ENCODE measurements around the gene SDK1. TPM values are rescaled to one million over a fixed set of nuclear protein-coding genes. Genes with fewer than 3 reads are reported as not detected.

Gene SDK1
- total and polyA plus RNA-seq, 2 experiments from 2014 or later = not detected

DNA sequence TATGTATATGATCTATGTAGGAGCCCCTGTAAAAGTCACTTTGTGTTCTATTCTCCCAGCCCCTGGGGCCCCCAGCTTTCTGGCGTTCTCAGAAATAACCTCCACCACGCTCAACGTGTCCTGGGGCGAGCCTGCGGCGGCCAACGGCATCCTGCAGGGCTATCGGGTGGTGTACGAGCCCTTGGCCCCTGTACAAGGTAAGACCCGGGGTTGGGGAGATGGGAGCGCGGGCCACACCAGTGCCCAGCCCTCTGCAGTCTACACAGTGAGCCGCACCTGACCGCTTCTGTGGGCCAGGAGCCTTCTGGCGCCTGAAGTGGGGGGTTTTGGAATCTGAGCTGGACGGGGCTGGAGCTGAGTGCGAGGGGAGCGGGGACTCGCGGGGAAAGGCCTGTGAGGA lies 908.9 kb downstream of the SDK1 start:
- Histone ChIP-seq H2AFZ (no peak overlapping the region), H4K20me1 (ENCODE audit: insufficient read depth) (no peaks in the 10 kb centered on the region), H3K27me3 (replicated peaks; ENCODE audit: insufficient read depth) (no peaks in the 10 kb centered on the region), H3K4me2 (ENCODE audit: unreplicated experiment) (no peak overlapping the region), H3K9ac (no peak overlapping the region), H3K36me3 (ENCODE audit: low read depth) (no peaks in the 10 kb centered on the region), H3K79me2 (ENCODE audit: insufficient read depth) (no peaks in the 10 kb centered on the region), H3K9me3 (ENCODE audit: low read depth) (no peaks in the 10 kb centered on the region), H3F3A (ENCODE audit: insufficient read depth) (no peaks in the 10 kb centered on the region), H3K4me1 (ENCODE audit: insufficient read depth) (no peaks in the 10 kb centered on the region), H3K27ac (no peak overlapping the region), H3K9me2 (ENCODE audit: insufficient read depth) (no peaks in the 10 kb centered on the region), H3K4me3 (no peak overlapping the region)
- no peak for DNase-seq
- in situ Hi-C loops (cut with MboI) = no loop called here
- TF ChIP-seq EZH2phosphoT487 (IDR thresholded peaks at IDR 0.05; ENCODE audit: insufficient read depth, low read depth) = no peak
- TF ChIP-seq EZH2 (IDR thresholded peaks at IDR 0.05; ENCODE audit: insufficient read depth, poor library complexity, severe bottlenecking) = no peak
- 70 to 77% methylated on average over 20 of the region's 20 CpGs for WGBS, 2 experiments (ENCODE audit: low coverage in 1 of 2, low lambda C conversion rate in 2 of 2, missing lambda C conversion rate in 2 of 2)

DNA sequence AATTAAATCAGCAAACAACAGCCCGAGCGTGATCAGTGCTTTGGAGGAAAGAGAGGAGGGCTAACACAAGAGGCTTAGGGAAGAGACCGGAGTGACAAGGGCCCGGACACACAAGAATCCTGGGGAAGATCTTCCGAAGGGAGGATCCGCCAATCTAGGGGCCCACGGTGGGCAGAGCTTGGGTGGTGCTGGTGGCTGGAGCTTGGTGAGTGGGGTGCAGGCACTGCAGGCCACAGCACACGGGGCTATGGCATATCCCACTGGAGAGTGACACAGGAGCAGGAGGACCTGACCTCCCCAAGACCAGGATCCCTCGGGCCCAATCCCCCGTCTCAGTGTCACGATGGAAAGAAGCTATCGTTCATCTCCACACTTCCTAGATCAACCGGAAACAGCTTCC lies 909.8 kb downstream of the SDK1 start:
- no peak for DNase-seq
- no peak overlapping the region for H3K4me2 ChIP-seq (ENCODE audit: unreplicated experiment)
- H3K9me3 ChIP-seq (ENCODE audit: low read depth) = no peaks in the 10 kb centered on the region
- no peaks in the 10 kb centered on the region for H3K36me3 ChIP-seq (ENCODE audit: low read depth)
- H4K20me1 ChIP-seq (ENCODE audit: insufficient read depth) = no peaks in the 10 kb centered on the region
- H3K4me3 ChIP-seq = no peak overlapping the region
- H3K27ac ChIP-seq = no peak overlapping the region
- no peaks in the 10 kb centered on the region for H3K4me1 ChIP-seq (ENCODE audit: insufficient read depth)
- H3K9ac ChIP-seq = no peak overlapping the region
- WGBS, 2 experiments (ENCODE audit: low coverage in 1 of 2, low lambda C conversion rate in 2 of 2, missing lambda C conversion rate in 2 of 2) = 60 to 62% methylated on average over 11 to 13 of the region's 13 CpGs
- no peaks in the 10 kb centered on the region for H3F3A ChIP-seq (ENCODE audit: insufficient read depth)
- H3K79me2 ChIP-seq (ENCODE audit: insufficient read depth) = no peaks in the 10 kb centered on the region
- no peak overlapping the region for H2AFZ ChIP-seq
- H3K27me3 ChIP-seq (replicated peaks; ENCODE audit: insufficient read depth) = no peaks in the 10 kb centered on the region
- TF ChIP-seq EZH2phosphoT487 (IDR thresholded peaks at IDR 0.05; ENCODE audit: insufficient read depth, low read depth) (no peak), EZH2 (IDR thresholded peaks at IDR 0.05; ENCODE audit: insufficient read depth, poor library complexity, severe bottlenecking) (no peak)
- H3K9me2 ChIP-seq (ENCODE audit: insufficient read depth) = no peaks in the 10 kb centered on the region
- in situ Hi-C loops (cut with MboI) = no loop called here

DNA sequence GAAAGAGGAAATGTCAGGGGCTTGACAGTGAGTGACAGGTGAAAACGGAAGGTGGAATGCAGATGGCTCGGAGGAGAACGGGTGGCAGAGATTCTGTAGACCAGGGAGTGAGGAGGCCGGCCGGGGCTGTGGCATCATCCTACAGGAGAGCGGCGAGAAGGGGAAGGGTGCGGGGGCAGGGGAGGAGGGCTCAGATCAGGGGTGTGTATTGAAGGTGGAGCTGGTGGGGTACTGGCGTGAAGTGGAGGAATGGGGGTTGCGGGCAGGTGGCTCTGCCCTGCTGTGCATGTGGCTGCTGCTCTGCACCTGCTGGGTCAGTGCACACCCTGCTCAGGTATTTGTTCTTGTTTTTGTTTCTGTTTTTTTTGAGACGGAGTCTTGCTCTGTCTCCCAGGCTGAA lies 910.2 kb downstream of the SDK1 start:
- no peaks in the 10 kb centered on the region for H3K9me3 ChIP-seq (ENCODE audit: low read depth)
- TF ChIP-seq EZH2 (IDR thresholded peaks at IDR 0.05; ENCODE audit: insufficient read depth, poor library complexity, severe bottlenecking) (no peak), EZH2phosphoT487 (IDR thresholded peaks at IDR 0.05; ENCODE audit: insufficient read depth, low read depth) (no peak)
- H3K9ac ChIP-seq = no peak overlapping the region
- H3K79me2 ChIP-seq (ENCODE audit: insufficient read depth) = no peaks in the 10 kb centered on the region
- no peak overlapping the region for H3K4me3 ChIP-seq
- 69 to 75% methylated on average over 9 to 11 of the region's 11 CpGs for WGBS, 2 experiments (ENCODE audit: low coverage in 1 of 2, low lambda C conversion rate in 2 of 2, missing lambda C conversion rate in 2 of 2)
- no peaks in the 10 kb centered on the region for H3K9me2 ChIP-seq (ENCODE audit: insufficient read depth)
- H3K4me2 ChIP-seq (ENCODE audit: unreplicated experiment) = no peak overlapping the region
- H3K4me1 ChIP-seq (ENCODE audit: insufficient read depth) = no peaks in the 10 kb centered on the region
- no peak for DNase-seq
- H2AFZ ChIP-seq = no peak overlapping the region
- no peaks in the 10 kb centered on the region for H4K20me1 ChIP-seq (ENCODE audit: insufficient read depth)
- no peaks in the 10 kb centered on the region for H3K27me3 ChIP-seq (replicated peaks; ENCODE audit: insufficient read depth)
- H3K36me3 ChIP-seq (ENCODE audit: low read depth) = no peaks in the 10 kb centered on the region
- no peak overlapping the region for H3K27ac ChIP-seq
- H3F3A ChIP-seq (ENCODE audit: insufficient read depth) = no peaks in the 10 kb centered on the region
- in situ Hi-C loops (cut with MboI) = no loop called here

DNA sequence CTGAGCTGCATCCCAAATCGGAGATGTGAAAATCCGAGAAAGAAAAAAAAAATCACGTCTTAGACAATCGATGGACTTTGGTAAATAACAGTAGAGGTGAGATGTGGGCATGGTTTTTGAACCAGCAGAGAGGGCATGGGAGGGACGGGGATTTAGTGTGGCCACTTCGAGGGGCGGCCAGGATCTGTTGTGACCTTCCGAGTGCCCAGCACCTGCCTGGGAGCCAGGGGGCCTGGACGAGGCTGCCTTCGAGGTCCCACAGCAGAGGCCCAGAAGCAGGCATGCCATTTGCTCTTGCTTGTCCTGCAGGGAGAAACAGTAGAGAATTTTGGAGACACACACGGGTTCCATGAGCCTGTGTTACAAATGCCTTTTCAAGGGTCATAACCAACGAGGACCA lies 911.3 kb downstream of the SDK1 start:
- Histone ChIP-seq H3K36me3 (ENCODE audit: low read depth) (no peaks in the 10 kb centered on the region), H3K27ac (no peak overlapping the region), H3K79me2 (ENCODE audit: insufficient read depth) (no peaks in the 10 kb centered on the region), H3K9me2 (ENCODE audit: insufficient read depth) (no peaks in the 10 kb centered on the region), H2AFZ (no peak overlapping the region), H3K4me2 (ENCODE audit: unreplicated experiment) (no peak overlapping the region), H3K4me1 (ENCODE audit: insufficient read depth) (no peaks in the 10 kb centered on the region), H3F3A (ENCODE audit: insufficient read depth) (no peaks in the 10 kb centered on the region), H3K27me3 (replicated peaks; ENCODE audit: insufficient read depth) (no peaks in the 10 kb centered on the region), H3K9me3 (ENCODE audit: low read depth) (no peaks in the 10 kb centered on the region), H3K9ac (no peak overlapping the region), H4K20me1 (ENCODE audit: insufficient read depth) (no peaks in the 10 kb centered on the region), H3K4me3 (no peak overlapping the region)
- in situ Hi-C loops (cut with MboI) = no loop called here
- no peak for TF ChIP-seq EZH2phosphoT487 (IDR thresholded peaks at IDR 0.05; ENCODE audit: insufficient read depth, low read depth)
- no peak for TF ChIP-seq EZH2 (IDR thresholded peaks at IDR 0.05; ENCODE audit: insufficient read depth, poor library complexity, severe bottlenecking)
- DNase-seq = no peak
- WGBS, 2 experiments (ENCODE audit: low coverage in 1 of 2, low lambda C conversion rate in 2 of 2, missing lambda C conversion rate in 2 of 2) = 46 to 52% methylated on average over 12 of the region's 12 CpGs

Data from GM23248 (cell line).